Epidermal melanocyte (primary cell): ENCODE measurements around the gene OCA2.

Experiments
- DNase-seq: peaks from one replicate; pipeline ENCODE4 v3.0.0; 2011; ENCODE audit warnings: low spot score; ENCODE audit not compliant: insufficient read length

The OCA2 gene

DNA sequence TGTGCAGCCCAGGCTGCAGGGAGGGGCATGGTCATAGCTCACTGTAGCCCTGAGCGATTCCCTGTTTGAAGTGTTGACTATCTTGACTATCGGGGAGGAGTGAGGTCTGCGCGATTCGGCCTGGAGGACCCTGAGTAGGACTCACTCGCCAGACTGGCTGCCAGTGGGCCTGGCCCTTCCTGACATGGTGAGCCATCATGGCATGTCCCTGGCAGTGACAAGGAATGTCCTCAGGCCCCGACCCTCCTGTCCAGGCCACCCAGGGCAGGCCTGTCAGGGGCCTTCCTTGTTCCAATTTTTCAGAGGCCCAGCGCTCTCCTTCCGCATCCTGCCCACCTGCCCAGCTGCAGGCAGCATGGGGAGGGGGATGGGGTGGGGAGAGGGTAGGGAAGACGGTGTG lies 5.2 kb upstream of the OCA2 start:
- no peak for DNase-seq

DNA sequence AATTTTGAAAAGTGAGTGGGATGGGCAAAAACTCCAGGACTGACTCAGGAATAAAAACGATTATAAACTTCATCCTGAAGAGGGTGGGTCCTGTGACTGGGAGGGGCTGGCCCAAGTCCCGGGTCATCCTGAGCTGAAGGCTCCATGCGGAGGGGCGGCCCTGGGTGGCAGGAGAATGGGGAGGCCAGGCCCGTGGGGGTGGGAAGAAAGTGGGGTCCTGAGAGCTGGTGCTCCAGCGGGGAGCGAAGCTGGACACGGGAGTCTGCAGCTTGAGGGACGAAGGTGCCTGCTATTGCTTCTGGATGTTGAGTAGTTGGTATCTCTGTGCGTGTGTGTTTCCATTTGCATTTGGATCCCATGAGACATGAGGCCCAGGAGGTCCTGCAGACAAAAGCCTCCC lies 4.7 kb upstream of the OCA2 start:
- no peak for DNase-seq

DNA sequence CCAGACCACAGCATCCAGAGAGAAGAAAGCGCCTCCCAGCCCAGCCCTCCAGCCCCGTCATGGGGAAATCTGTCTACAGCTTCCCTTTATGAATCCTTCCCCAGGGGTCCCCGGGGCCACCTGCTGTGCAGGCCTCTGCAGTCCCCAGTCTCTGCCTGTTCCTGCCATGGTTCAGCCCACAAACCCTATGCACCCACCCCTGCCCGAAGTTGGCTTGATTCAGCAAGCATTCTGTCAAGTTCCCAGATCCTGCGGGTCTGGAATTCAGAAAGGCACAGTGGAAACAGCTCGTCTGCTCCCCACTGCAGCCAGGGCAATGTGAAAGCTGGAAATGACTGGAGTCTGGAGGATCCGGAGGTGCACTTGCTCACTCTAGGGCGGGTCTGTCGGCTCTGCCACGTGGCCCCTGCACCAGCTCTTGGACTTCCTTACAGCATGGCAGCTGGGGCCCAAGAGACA lies 2.9 kb upstream of the OCA2 start:
- DNase-seq: no peak

DNA sequence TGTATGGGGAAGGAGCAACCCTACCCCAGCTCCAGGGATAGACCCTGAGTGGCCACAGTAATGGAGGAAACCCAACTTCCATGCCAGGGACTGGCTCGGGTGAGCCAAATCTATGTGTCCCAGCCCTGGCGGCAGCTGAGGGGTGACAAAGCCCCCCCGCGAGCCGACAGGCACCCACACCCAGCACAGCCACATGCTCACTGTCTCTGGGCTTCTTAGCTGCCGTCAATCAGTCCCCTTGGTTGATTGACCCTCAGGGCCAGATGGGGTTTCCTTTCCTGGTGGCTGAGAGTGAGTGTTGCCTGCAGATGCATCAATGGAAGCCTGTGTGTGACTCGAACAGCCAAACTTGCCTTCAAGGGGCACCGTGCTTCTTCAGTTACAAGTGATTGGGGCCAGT lies 2.1 kb upstream of the OCA2 start:
- no peak for DNase-seq

DNA sequence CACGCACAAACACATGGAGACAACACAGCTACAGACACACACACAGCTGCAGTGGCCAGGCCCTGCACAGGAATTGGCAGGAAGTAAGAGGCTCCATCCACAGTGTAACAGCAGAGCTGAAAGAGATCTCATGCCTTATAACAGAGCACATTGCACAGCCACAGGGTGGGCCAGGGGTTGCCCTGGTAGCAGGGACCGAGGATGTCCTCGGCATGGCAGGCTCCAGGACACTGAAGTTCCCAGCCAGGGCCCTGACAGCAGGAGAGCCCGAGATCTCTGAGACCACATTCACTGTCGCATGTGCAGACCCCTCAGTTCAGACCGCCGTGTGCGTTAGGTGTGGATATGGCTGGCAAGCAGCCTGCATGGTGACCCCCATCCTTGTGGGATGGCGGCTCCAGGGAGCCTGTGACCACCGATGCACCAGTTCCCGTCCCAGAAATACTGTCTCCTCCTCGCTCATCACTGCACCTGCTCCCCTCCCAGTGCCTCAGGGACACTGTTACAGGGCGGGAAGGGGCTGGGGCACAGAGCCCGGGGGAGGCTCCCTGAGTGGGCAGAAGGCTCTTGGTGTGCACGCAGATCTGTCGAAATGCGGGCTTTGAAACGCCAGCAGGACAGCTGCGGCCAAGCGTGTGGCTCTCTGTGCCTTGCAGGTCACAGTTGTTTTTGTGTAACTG lies 1.5 kb upstream of the OCA2 start:
- no peak for DNase-seq

DNA sequence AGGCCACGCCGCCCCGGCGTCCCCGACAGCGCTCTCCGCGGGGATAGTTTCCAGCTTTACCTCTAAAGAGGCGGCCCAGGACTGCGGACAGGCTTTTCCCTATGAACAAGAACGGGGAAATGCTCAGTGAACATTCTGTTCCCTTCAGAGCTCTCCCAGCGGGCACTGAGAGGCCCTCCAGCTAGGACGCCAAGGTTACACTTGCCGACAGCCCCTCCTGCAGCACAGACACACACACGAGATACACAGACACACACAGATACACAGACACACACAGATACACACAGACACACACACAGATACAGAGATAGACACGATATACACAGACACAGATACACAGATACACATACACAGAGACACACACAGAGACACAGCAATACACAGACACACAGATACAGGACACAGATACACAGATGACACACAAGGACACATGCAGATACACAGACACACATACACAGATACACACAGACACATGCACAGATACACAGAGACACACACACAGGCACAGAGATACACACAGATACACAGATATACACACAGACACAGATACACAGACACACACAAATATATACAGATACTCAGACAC lies 533 bp upstream of the OCA2 start:
- DNase-seq: no peak

DNA sequence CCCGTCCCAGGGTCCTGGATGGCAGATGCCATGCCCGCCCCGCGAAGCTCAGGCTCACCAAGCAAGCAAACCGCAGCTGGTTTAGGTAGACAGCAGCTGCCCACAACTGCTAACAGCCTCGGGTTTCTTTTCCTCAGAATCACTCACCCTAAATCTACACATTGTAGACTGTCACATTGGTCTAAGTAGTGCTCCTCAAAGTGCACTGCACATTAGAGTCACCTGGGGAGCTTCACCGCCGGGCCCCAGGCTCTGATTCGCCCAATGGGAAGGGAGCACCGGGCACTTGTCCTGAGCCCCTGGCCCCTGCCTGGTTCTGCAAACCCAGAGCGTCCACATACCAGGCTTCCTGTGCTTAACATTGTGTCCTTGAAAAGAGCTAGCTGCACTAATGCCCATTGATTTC lies 752 bp downstream of the OCA2 start:
- no peak for DNase-seq

DNA sequence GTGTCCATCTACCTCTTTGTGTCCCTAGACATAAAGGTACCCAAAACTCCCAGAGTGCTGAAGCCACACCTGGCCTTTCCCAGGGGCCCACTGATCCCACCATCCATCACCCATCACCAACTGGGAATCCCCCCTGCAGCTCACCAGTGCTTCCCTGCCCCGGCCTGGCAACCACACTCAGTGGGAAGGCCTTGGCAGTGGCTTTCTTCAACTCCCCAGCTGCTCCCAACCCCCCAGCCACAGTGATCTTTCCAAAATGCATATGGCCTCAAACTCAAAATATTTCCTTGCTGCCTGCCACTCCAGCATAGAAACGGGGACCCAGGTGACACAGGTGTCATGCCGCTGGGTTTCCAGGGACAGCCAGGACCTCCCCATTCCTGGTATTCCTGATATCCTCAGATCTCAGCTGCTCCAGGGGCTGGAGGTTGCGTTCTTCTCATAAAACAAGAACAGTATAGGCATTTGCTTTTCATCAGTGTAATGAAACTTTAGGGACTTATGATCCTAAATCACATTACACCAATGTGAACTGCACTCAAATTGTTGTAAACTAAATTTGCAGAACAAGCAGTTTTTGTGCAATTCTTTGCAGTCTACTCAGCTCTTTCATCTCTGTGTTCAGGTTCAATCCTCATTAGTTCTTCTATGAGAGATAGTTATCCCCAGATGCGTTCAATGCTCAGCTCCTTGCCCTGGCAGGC lies 1.3 kb downstream of the OCA2 start:
- DNase-seq: no peak

DNA sequence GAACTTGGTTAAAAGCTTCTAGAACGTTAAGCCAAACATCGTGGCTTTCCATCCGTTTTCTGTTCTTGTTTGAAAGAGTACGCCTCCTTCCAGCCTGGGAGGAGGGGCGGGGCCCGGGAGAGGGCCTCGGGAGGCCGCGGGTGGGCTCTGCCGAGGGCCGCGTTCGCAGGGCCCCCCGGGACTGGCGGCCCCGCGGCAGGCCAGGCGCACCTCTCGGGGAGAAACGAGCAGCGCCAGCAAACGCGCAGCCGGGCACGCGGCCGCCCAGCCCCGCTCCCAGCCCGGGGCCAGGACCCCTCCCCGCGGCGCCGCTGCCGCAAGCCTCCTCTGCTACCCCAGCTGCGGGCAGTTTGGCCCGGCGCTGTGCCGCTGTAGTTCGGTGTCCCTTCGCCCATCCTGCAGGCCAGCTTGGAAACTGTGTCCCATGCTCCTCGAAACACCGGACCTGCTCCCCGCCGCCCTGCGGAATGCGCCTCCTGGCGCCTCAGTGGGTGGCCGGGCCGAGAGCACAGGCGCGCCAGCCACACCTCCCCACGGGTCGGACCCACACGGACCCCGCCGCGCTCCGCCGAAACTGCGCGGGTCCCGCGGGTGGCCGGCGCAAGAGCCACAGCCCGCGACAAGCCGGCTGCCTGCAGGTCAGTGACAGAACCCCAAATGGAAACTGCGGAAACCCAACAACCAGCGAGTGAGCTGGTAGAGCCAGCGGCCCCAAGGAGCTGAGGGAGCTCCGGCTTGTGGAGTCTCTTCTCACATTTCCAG lies 2.3 kb downstream of the OCA2 start:
- DNase-seq: no peak

DNA sequence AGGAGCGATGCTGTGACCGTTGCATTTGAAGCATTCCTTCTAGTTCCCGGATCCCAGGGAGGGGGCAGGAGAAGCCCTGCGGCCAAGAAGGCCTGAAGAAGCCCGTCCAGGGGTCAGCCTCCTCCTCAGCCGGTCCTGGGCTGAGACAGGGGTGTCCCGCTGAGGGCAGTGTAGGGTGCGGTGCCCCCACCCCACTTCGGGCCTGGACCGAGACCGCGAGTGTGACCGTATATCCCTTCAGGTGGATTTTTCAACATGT lies 2.8 kb downstream of the OCA2 start:
- no peak for DNase-seq

DNA sequence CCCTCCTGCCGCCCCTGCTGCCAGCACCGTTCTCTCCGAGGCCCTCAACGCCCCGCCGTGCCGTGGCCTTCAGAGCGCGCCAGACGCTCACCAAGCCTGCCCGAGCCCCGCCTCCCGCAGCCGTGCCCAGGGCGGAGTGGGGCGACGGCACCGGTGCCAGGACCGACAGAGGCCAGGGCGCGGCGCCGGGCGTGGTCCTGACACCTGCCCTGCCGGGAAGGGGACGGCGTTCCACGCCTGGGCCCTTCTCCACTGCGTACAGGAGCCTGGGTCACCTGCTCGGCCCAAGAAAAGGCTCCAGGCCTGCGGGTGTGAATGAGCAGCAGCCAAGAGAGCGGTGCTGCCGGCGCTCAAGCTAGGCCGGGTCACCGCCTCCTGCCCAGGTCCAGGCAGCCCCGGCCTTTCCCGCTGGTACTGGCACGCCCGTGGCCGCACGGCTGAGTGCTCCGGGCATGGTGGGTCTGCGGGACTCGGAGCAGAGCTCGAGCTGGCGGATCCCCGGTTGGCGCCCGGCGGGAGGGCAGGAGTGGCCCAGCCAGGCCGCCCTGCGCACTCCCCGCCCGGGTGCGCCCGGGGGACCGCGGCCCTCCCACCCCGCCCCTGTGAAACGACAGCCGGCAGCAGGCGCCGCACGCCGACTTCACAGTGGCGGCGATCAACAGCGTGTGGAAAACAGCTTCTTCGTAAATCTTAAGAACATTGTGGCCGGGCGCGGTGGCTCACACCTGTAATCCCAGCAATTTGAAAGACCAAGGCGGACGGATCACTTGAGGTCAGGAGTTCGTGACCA lies 4.2 kb downstream of the OCA2 start:
- DNase-seq: no peak

DNA sequence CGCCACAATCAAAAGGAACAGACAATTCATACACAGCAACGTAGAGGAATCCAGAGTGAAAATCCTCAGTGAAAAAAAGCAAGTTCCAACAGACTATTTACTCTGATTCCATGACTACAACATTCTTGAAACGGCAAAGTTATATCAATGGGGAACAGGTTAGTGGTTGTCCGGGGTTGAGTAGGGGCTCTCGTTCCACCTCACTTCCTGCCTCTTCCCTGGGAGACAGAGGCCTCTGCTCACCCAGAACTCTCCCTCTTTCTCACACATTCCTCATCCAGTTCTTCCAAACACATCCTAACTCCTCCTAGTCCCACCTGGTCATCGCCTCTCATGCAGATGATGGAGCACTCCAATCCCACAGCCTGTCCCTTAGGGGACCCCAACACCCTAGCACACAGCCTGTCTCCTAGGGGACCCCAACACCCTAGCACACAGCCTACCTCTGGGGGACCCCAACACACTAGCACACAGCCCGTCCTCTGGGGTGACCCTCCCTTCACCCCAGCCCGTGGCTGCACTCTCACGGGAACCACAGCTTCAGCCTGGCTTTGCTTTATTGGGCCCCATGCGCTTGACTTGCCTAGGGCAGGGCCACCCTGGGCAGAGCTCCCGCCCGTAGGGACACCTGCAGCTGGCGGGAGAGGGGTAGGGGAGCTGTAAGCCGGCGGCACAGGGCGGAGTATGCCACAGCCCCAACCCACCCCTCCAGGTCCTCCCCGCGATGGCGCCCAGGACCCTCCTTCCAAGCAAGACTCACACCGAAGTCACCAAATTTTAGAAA lies 5.2 kb downstream of the OCA2 start:
- no peak for DNase-seq

DNA sequence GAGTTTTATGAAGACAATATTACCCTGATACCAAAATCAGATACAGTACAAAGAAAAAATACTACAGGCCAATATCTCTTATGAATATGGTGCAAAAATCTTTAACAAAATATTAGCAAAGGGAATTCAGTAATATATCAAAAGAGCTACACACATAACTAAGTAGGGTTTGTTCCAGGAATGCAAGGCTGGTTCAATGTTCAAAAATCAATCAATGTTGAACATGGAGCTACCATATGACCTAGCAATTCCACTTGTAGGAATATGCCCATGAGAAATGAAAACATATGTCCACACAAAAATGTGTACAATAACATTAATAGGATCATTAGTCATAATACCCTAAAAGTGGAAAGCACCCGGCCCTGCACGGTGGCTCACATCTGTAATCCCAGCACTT lies 7.8 kb downstream of the OCA2 start:
- DNase-seq: no peak

DNA sequence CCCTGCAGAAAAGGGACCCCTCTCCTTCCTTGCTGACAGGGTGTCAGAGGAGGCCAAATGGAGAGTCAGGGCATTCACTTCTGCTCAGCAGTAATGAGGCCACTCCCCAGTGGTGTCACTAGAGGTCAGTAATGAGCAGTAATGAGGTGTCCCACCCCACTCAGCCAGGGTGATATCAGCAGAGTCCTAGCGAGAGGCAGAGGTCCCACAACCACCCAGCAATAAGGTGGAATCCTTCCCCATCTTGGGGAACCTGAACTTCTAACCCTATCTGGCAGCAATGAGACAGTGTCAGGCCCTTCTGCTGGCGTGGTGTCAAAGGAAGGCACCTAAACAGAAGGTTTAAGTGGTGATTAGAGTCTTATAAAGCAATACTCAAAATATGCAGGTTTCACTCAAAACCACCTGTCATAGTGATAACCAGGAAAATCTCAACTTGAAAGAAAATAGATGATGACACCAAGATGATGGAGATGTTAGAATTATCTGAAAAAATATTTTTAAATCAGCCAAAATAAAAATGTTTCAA lies 12.9 kb downstream of the OCA2 start:
- no peak for DNase-seq

DNA sequence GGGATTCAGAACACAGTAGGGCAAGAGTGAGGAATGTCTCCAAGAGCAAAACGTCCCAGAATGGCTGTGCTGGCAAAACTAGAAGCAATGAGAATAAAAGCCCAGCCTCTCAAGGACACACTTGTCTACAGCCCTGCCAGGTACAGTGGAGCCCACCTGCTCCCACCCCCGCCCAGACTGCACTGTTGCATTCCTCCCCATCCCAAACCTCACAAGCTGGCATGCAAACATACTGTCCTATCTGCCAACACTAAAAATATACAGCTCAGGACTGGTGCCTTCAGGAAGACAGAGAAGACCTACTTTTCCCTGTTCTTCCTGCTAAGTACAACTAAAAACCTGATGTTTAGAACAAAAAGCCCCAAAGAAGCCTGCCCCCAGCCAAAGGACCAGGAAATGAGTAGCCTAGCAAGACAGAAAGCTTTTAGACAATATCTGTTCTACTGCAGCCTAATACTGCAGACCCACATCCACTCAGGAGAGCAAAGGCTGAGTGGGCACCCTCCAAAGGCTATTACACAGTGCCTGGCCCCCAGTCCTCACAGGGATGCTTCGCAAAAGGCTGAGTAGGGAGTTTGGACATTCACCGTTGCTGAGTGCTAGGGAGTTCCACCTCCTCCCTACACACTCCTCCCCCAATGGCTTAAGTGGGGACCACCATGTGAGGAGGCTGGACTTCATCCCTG lies 13.5 kb downstream of the OCA2 start:
- DNase-seq: no peak

DNA sequence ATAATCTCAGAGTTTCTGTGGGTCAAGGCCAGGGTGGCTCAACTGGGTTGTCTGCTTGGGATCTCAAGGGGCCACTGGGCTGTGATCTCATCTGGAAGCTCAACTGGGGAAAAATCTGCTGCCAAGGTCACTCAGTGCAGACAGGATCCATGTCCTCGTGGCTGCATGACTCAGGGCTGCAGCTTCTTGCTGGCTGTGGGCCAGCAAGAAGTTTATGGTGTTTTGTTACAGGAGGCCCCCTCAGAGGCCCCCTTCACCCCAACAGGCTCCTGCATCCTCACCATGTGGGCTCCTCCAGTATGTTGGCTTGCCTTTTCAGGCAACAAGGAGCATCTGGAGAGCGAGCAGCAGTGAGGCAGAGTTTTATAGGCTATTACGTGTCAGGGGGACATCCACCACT lies 14.6 kb downstream of the OCA2 start:
- no peak for DNase-seq

DNA sequence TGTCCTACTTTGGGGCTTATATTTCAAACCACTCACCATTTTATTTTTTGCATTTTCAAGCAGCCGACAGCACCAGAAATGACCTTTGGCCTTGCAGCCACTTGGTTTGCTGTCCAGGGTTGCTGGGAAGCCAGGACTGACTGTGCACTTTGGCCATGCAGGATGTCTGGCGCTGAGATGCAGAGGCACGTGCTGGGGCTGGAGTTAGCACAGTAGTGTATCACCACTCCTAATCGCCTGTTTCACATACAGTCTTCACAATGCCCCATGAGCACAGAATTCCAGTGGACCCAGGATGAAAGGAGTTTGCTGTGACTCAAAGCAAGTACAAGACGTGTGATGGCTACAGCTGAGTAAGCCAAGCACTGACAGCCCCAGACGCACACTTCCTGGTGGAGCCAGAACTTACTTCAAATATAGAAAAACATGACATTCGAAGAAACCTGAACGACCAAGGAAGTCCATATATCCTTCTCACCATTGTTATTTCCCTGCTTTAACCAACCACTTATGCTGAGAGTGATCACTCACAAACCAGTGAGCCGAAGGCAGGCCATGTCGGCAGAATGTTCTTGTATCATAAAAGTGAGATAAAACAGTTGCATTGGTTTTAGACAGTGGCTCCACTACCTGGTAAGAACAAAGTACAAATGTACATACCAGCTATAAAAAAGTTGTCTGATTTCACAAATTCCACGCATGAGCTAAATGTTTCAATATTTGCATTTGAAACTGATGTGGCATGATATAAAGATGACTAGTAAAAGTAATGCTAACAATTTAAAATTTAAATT lies 16.0 kb downstream of the OCA2 start:
- no peak for DNase-seq

DNA sequence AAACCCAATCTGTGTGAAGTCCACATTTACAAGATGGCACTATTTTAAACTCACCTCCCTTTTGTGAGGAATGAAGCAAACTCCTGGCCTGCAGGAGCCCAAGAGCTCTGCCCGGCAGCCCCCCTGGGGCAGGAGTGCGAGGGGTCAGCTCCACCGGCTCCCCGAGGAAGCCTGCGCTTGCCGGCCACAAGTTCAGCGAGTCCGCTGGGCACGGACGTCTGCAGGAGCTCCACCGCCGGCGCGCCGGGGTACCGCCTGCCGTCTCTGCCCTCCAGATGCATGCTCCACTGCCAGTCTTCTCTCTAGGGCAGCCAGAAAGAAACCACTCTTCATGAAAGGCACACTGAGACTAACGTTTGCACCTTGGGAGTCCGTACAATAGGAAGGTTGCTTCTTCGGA lies 17.5 kb downstream of the OCA2 start:
- DNase-seq: no peak

DNA sequence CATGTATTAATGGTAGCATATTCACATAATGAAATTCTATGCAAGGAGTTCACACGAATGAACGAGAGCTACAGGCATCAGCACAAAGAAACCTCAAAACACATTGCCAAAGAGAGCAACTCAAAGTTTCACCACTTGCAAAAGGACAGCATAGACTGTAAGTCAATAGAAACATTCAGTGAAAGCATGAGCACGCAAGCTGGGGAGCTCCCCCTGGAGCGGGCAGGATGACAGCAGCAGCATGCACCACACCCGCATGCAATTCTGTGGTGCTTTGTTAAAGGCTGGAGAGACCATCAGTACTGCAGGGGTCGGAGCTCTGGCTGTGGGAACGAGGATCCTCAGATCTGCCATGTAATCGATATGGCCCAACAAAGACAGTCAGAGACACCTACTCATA lies 18.7 kb downstream of the OCA2 start:
- no peak for DNase-seq
